SK-N-MC (cell line): ENCODE data around the gene ADGRL1.

Source experiments
- EZH2 ChIP-seq: fragments of 200-600 bp; sonication (generic); IDR thresholded peaks from one replicate; pipeline ENCODE4 v1.6.1; 2017; ENCODE audit warnings: antibody characterized with exemption
- POLR2AphosphoS5 ChIP-seq: IDR thresholded peaks from 2 replicates; pipeline ENCODE4 v1.6.1; 2012; ENCODE audit warnings: mild to moderate bottlenecking, low read depth, low read length, borderline replicate concordance

DNA sequence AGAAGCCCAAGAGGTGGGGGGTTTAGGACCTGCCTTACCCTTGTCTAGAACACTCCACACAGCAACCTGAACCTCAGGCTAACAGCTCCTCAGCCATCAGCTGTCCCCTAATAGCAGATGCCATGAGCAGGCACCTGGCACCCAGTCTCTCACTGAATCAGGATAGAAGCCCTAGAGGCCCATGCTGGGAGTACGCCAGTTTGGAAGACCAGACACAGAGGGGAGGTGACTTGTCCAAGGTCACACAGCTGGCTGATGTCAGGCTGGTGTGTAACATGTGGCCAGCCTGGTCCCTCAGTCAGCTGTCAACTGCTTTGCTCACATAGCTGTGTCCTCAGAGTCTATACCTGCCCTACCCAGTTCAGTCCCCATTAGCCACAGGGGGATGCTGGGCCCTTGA, 102.7 kb downstream of the ADGRL1 start:
- TF ChIP-seq EZH2 = no peak
- no peak for TF ChIP-seq POLR2AphosphoS5
